NCI-H1105 (cell line): ENCODE data around the gene SHB.

Experiments
- DNase-seq: peaks from one replicate; lab custom pipeline; 2025; lab: John Stamatoyannopoulos, UW

Gene SHB

DNA sequence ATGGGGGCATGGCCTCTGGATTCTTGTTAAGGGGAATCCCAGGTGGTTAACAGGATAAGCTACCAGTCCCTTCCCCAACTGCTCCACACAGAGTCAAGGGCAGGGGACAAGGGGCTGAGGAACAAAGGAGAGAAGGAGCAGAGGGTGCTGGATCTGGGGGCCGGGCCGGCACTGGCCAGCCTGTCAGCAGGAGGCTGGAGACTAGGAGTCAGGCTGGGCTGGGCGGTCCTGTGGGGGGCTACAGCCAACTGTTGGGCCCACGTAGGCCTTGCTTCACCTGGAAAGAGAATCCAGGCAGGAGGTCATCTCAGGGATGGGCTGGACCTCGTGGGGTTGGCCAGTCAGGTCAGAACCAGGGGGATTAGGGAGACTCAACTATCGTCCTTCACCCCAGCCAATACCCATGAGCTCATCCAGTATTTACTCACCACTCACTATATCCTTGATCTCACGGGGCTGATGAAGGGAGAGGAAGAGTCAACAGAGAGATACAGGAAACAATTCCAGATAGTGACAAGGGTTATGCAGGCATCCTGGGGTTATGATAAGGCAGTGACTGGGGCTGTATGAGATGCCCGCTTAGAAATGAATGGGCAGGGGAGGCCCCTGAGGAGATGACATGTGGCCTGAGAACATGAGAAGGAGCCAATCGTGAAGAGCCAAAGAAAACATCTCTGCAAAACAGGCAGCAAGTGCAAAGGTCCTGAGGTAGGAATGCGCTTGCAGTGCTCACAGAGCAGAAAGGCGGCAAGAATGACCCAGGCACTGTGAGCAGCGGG lies 117.2 kb downstream of the SHB start:
- no peak for DNase-seq

DNA sequence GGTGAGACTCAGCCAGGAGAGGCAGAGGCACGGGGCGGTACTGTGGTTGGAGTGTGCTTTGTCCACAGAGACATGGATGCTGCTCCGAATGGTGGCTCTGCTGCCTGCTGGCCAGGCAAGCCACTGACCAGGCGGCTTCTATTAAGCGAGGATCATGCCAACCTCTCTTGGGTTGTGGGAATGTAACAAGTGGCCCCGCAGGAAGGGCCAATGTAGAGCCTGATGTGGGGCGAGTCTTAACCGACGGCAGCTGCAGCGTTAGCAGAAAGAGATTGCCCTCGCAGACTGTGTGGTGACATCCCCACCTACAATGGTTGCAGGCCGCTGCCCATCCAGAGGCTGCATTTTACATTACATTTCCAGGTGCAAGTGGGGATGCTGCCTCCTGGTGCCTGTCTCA lies 118.5 kb downstream of the SHB start:
- DNase-seq = no peak

DNA sequence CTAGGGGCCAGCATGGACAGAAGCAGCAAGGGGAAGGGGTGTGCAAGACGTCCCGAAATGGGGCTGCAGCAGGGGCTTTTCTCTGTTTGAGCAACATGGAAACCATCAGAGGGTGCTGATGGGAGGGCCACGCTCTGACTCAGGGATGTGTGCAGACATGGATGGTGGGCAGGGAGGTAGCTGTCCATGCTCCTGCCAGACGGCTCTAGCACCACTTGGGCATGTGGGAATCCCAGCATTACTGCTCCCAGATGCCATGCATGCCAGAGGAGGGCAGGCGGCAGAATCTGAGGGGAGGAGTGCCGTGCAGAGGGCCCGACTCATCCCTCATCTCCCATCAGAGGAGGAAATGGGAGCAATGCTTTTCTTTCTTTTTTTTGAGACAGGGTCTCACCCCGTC lies 119.5 kb downstream of the SHB start:
- no peak for DNase-seq

GRCh38 chr9:37948417-37948980 lies 120.5 kb downstream of the SHB start:
- DNase-seq = no peak

DNA sequence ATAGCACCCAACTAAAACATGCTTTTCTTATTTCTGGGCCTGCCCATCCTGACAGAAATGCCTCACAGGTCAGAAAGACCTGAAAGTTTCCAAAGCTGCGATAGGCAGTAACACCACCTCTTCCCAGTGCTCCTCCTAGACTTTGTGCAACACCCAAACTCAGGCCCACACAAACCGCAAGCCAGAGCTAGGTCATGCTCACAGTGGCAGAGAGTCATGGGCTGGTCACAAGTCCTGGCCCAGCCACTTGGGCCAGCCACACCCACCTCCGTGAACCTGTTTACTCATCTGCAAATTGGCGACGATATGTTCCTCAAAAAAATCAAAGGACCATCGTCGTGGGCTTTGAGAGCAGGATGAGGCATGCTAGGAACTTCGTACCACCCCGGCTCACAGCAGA lies 121.0 kb downstream of the SHB start:
- DNase-seq = no peak

- no peak for DNase-seq
Observed at GRCh38 chr9:37947471-37947870, 121.6 kb downstream of the SHB start.

DNA sequence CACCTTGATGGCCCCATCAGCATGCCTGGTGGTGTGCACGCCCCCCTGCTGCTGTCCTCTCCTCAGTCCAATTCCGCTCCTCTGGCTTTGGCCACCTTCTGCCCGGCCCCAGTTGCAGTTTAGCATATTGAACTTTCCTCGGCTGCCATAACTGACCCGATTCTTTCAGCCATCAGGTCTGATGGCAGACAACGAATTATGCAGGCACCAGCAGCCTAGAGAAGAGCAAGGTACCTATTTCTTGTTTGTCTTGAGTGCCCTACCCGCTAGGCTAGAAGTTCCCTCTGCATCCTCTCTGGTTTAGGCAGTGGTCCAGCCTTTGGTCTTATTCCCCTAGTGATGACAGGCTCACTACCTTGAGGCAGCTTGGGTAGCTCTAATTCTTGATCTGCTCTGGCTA lies 122.1 kb downstream of the SHB start:
- no peak for DNase-seq

DNA sequence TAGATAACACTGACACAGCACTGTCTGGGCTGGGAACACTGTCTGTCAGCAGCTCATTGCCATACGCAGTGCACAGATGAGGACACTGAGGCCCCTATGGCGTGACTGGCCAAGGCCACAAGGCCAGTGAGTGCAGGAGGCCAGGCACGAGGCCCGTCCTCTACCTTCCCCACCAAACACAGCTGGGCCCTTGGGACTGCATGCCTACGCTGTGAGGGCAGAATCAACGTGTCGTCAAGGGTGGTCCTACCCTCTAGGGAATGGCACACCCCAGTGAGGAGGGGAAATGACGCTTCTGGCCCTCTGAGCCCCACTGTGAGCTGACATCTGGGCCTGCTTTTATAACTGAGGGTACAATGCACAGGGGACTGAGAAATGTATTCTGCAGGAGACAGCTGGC lies 123.0 kb downstream of the SHB start:
- DNase-seq = no peak

DNA sequence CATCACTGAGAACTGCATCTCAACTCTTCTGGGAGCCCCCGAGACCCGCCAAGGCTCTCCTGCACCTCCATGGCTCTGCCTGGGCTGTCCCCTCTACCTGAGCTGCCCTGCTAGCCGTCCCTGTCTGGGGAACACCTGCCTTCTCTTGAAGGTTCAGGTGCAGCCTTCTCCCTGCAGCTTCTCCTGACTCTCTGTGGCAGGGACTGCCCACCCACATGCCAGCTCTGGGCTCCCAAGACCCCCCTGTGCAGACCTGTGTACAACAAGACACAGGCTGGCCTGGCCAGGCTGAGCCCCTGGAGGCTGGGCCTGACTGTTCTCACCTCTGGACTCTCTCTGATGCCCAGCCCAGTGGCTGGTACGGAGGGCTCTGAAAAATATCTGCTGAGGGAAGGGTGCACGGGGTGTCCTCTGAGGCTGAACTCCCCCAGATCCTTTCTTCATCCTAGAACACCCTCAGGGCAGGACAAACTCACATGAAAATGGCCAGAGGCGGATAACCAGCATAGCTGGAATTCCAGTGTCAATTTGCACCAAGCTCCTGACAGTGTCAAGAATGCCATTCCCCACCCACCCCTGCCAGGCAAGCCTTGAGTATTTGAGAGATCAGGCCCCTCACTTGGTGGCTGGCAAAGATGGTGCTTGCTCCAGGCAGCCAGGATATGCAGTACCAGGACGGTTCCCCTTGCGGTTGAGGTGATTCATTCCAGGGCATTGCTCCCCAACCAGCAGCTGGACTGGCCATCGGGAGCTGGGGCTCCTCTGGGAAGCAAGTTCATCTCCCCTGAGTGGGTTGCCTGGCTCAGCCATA lies 124.2 kb downstream of the SHB start:
- no peak for DNase-seq

GRCh38 chr9:37944266-37944650 lies 124.8 kb downstream of the SHB start:
- no peak for DNase-seq

DNA sequence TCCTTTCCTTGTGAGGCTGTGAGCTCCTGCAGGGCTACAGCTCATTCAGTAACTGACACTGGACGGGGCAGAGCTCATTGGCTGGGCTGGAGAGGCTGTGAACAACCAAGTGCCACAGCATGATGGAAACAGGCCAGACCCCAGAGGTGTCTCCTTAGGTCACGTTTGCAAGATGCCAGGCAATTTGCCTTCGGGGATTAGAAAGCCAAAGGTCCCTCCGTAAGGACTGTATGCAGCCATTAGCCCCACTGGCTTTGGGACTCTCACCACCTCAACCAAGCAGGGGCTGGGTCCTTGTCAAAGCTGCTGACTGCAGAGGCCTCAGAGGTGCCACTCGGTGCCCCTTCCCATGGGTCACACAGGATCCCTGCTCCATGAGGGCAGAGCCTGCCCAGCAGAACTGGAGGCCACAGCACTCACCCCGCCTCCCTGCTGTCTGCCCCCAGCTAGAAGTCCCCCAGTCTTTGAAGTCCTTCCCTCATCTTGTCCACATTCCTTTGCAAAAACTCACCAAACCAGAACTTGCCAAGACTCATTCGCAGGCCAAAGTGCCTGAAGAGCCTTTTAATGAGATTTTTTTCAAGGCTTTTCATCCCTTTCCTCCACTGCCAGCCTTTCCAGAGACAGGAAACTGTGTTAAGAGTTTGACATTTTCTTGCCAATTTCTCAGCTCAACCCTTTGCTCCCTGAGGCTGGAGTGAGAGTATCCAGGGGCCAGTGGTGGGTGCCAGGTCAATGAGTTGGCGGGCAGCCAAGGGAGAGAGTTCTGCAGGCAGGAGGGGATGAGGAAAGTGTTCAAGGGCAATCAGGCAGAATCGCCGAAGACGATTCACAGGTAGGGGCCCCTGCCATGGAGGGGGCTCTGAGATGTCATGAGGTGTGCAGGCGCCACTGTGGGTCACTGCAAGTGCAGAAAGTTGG lies 125.4 kb downstream of the SHB start:
- DNase-seq = no peak

DNA sequence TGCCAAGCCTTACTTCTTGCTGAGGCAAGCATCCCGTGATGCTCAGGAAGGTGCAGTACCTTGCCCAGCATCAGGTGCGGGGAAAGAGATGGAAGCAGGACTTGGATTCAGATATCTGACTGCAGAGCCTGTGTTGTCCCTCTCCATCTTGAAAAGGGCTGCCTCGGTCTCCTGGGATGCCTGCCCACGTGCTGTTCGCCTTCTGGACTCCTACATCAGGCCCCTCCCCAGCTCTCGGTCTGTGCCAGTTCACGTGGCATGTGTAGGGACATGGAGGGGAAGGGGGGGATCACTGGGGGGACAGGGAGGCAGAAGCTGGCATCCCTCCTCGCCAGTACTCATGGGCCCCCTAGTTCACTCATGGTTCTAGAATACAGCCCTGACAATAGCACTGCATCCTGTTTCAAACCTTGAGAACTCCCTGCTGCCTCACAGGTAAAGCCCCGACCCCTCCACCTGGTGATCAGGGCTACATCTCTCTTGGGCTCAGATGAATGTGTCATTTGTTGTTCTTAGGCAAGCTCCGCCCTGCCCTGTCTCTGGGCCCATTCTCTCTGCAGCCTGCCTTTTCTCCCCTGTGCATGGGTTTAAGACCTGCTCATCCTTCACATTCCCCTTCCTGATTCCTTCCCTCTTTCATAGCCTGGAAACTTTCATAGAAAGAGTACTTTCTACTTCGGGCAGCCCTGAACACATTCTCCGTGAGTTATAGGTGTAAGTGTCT lies 126.2 kb downstream of the SHB start:
- no peak for DNase-seq

DNA sequence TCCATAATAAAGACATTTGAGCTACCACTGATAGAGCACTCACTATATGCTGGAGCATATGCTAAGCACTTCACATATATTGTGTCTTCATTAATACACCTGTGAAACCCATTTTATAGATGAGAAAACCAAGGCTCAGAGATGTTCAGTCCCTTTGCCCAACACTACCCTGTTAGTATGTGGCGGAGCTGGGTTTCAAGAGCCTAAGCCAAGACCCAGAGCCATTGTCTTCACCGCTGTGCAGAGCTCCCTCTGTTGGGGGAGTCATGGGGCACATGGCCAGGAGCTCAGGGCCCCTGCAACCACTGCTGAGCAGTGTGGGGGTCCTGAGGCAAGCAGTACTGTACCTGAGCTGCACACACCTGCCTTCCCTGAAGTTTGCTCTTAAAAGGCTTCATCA lies 127.8 kb downstream of the SHB start:
- DNase-seq = no peak

DNA sequence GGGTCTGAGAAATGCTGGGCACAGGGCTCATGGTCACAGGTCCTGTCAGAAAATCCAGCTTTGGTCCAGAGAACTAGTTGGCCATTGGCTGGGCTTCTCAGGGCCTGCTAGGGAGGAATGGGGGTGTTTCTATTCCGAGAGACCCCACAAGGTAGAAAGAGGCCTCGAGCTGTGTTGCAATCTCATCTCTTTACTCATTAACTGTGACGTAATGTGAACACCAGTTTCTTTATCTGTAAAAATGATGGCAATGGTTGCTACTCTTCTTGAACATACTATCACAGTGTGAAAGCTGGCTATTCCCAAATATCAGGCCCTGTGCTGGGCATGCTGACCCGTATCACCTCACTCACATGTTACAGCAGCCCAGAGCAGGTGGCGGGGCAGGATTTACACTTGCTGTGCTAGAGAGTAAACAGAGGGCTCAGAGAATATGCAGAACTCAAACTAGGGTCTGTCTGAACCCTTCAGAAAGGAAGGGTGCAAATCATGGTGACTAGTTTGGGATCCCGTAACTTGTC lies 129.4 kb downstream of the SHB start:
- no peak for DNase-seq

GRCh38 chr9:37938121-37938891 lies 130.7 kb downstream of the SHB start:
- no peak for DNase-seq

DNA sequence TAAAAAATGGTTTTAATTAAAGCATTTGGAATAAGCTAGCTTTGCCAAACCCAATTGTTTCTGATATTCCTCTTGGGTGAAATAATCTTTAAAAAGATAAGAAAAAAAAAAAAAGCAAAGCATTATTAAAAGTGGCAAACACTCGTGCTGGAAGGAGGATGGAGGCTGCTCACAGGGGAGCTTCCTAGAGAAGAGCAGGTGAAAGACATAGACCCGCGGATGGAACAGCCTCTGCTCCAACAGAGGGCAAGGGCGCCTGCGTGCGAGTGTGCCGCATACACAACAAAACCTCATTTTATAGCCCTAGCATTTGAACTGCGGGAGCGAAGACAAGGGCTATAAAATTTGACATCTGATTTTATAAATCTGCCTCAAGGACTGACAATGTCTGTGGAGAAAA lies 131.7 kb downstream of the SHB start:
- no peak for DNase-seq

DNA sequence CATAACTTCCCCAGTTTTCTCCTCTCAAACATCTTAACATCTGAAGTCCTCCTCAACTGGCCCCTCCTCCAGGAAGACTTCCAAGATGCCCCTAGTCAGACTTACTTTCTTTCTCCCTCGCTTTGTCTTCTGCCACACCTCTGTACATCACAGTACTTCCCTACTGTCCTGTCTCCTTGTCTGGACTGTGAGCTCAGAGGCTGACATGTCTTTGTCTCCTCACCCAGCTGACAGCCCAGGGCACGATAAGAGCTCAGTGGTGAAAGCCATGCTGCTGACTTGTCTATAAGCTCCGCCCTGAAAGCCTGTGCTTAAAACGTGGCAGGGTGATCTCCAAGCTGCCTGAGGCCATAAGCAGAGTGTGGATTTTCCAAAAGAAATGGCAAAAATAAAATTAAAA lies 132.1 kb downstream of the SHB start:
- no peak for DNase-seq

DNA sequence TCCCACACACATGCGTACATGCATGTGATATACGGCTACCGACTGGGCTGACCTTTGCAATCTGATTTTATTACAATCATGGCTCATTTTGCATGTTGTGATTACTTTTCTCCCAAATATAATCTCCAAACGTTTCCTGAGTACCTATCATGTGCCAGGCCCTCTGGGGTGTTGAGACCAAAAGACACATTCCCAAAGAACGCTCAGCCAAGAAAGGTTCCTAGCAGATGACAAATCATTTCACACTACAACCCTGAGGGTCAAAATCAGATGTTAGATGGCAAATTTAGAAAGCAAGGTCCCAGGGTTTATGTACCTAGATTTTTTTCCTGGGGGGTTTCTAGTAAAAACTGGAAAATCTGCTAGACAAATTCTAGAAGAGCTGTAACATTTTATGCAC lies 132.7 kb downstream of the SHB start:
- DNase-seq = no peak

DNA sequence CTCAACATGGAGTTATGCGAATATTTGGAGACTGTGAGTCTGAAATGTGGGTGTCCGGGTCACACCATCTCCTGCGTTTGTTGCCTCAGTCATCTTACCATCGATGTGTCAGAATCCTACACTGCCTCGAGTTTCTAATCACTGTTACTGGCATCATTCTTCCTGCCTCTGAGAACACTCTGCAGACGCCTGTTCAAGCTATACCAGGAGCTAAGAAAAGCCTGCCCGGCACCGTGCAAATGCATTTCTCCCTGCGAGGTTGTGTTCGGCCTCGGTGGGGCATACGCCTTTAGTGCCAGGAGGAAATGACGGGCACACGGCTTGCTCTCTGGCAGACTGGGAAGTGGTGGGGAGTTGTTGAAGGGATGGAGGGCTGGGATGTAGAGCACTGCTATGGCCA lies 133.9 kb downstream of the SHB start:
- DNase-seq = no peak

- DNase-seq = no peak
Observed at GRCh38 chr9:37931592-37931991, 137.4 kb downstream of the SHB start.
